Fibroblast of the aortic adventitia (primary cell): Measurements from ENCODE around the gene MAGIX. TPM values are rescaled to one million over a fixed set of nuclear protein-coding genes. Genes with fewer than 3 reads are reported as not detected.

Experiments
- DNase-seq: peaks from one replicate; pipeline ENCODE4 v3.0.0-alpha.2; 2010; ENCODE audit warnings: low read depth
- H3K4me3 ChIP-seq: 2 replicates; pipeline ENCODE4 v1.5.1; 2011; ENCODE audit warnings: low read depth, mild to moderate bottlenecking, control low read depth, low read length, moderate library complexity
- total RNA-seq: library from RNA; depleted of rRNA; stranded (reverse); fragments of >200 nt; gene quantifications from 2 replicates; pipeline ENCODE4 v1.2.3, GENCODE V29; 2012; ENCODE audit warnings: low replicate concordance
- TF ChIP-seq, protein P1 (sequence below): IDR thresholded peaks from 2 replicates; pipeline ENCODE4 v1.5.1; 2011; ENCODE audit warnings: mild to moderate bottlenecking, low read length, control low read depth, inconsistent platforms; ENCODE audit not compliant: insufficient read depth

Gene MAGIX
- total RNA-seq, 1 donor, result 1.7 TPM

DNA sequence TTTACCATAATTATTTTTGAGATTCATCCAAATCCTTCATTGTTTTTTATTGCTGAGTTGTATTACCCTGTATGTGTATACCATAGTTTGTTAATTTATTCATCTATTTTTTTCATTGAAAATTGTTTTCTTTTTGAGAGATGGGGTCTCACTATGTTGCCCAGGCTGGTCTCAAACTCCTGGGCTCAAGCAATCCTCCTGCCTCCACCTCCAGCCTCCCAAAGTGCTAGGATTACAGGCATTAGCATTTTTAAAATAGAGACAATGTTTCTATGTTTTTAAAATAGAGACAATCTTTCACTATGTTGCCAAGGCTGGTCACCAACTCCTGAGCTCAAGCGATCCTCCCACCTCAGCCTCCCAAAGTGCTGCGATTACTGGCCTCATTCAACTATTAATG is 1.6 kb upstream of the MAGIX start:
- no peak overlapping the region for H3K4me3 ChIP-seq
- TF ChIP-seq, protein P1, sequence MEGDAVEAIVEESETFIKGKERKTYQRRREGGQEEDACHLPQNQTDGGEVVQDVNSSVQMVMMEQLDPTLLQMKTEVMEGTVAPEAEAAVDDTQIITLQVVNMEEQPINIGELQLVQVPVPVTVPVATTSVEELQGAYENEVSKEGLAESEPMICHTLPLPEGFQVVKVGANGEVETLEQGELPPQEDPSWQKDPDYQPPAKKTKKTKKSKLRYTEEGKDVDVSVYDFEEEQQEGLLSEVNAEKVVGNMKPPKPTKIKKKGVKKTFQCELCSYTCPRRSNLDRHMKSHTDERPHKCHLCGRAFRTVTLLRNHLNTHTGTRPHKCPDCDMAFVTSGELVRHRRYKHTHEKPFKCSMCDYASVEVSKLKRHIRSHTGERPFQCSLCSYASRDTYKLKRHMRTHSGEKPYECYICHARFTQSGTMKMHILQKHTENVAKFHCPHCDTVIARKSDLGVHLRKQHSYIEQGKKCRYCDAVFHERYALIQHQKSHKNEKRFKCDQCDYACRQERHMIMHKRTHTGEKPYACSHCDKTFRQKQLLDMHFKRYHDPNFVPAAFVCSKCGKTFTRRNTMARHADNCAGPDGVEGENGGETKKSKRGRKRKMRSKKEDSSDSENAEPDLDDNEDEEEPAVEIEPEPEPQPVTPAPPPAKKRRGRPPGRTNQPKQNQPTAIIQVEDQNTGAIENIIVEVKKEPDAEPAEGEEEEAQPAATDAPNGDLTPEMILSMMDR, result no peak
- no peak for DNase-seq

DNA sequence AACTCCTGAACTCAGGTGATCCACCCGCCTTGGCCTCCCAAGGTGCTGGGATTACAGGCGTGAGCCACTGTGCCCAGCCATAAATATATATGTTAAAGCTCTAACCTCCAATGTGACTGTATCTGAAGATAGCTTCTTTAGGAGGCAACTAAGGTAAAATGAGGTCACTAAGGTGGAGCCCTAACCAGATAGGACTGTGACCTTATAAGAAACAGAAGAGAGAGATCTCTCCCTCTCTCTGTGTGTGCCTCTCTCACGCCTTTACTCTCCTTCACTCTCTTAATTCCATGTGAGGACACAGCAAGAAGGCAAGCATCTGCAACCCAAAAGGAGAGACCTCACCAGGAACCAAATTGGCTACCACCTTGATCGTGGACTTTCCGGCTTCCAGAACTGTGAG is 926 bp upstream of the MAGIX start:
- DNase-seq, result no peak
- TF ChIP-seq, protein P1, result no peak
- H3K4me3 ChIP-seq, result no peak overlapping the region

DNA sequence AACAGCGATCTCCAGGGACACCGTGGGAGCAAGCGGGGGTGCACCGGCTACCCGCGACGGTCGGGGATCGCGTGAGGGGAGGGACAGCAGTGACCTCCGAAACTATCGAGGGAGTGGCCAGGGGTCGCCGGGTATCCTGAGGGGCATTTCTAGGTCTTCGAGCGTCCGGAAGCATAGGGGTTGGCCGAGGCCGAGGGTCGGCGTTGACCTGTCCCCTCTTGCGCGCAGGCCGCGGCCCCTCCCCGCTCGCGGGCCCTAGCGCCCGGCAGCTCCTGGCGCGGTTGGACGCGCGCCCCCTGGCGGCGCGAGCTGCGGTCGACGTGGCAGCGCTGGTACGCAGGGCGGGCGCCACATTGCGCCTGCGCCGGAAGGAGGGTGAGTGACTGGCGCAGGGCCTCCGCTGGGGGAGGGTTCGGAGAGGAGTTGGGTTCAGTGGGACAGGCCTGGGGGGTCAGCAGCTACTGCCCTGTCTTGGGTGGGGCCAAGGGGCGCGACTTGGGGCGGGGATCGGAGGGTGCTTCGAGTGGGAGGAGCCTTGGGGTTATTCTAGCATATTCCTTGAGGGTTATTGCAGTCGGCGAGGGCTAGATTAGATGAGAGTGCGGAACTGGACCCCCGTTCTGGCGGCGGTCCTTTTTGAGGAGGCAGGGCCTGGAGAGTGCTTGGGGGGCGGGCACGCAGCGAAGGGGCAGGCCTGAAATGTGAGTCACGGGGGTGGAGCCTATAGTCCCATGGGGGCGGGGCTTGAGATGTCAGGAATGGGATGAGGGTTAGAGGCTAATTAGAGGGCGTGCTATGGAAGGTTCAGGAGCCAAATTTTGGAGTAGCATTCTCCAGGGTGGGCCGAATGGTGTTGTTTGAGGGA is 1.2 kb downstream of the MAGIX start:
- DNase-seq, result peak; percentile 79
- TF ChIP-seq, protein P1, result no peak

DNA sequence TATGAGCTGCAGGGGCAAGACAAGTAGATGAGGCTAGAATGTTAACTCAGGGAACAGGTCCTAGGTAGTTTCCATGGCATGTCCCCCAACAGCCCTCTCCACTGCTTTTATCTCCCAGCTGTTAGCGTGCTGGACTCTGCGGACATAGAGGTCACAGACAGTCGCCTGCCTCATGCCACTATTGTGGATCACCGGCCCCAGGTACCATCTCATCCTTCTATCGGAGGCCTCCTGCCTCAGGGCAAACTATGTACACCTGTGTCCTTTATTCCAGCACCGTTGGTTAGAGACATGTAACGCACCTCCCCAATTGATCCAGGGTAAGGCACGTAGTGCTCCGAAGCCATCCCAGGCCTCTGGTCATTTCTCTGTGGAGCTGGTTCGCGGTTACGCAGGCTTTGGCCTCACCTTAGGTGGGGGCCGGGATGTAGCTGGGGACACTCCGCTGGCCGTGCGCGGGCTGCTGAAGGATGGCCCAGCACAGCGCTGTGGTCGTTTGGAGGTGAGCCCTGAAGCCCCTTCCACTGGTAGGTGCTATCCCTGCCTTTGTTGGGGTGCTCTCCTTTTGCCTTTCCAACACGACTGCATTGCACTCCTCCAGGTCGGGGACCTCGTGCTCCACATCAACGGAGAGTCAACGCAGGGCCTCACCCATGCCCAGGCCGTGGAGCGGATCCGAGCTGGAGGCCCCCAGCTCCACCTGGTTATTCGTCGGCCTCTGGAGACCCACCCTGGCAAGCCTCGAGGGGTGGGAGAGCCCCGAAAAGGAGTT is 2.2 kb downstream of the MAGIX start:
- TF ChIP-seq, protein P1, result no peak
- no peak overlapping the region for H3K4me3 ChIP-seq
- DNase-seq, result no peak

More for the DNA sequence above, 1.2 kb downstream of the MAGIX start:
- H3K4me3 ChIP-seq, result peak overlapping the region; percentile 53

DNA sequence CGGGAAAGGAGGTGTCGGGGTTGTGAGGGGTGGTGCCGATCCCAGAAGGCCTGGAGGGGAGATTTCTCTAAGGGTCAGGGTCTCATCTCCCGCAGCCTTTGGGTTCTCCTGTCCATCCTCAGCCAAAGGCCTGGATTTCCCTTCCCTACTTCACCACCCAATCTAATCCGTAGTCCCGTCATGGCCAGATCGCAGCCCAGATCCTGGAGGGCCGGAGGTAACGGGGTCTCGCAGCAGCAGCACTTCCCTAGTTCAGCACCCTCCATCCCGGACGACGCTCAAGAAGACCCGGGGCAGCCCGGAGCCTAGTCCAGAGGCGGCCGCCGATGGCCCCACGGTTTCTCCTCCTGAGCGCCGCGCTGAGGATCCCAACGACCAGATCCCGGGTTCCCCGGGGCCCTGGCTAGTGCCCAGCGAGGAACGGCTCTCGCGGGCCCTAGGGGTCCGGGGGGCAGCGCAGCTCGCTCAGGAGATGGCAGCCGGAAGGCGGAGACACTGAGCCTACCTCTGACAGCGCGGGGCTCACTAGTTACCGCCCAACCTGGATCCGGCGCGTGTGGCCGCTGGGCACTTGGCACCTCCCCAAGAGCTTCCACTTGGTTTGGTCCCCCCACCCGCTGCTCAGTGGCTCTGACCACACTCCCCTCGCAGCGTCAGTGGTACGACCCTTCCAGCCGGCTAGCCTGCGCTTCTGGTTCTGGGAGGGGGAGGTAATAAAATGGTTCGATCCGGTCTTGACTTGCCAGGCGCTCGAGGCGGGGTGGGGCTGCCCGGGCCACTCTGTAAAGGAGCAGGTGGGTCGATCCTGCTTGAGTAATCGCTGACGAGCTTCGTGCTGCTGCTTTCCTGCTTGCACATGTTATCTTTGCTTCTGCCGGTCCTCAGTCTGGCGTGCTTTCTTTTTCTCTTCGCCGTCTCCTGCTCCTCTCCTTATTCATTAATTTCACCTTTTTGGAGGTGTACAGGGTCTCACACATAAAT is 3.6 kb downstream of the MAGIX start:
- H3K4me3 ChIP-seq, result peak overlapping the region; percentile 37
- TF ChIP-seq, protein P1, result no peak
- peak; percentile 63 for DNase-seq
